ENCODE data around the gene GRHL3.

Gene GRHL3

GRCh38 chr1:24374891-24375786 is 56.0 kb downstream of the GRHL3 start:
- no peak for DNase-seq

GRCh38 chr1:24379733-24380315 is 60.7 kb downstream of the GRHL3 start:
- DNase-seq: no peak

- DNase-seq: no peak
Measured at GRCh38 chr1:24380508-24380907, 61.4 kb downstream of the GRHL3 start.

- DNase-seq: no peak
Measured at GRCh38 chr1:24381256-24381655, 62.1 kb downstream of the GRHL3 start.

GRCh38 chr1:24382165-24382577 is 63.0 kb downstream of the GRHL3 start:
- no peak for DNase-seq

- no peak for DNase-seq
Measured at GRCh38 chr1:24383381-24383940, 64.3 kb downstream of the GRHL3 start.

- DNase-seq: no peak
Measured at GRCh38 chr1:24384251-24385090, 65.3 kb downstream of the GRHL3 start.

- no peak for DNase-seq
Measured at GRCh38 chr1:24385160-24385940, 66.2 kb downstream of the GRHL3 start.

- peak; percentile 61 for DNase-seq
Measured at GRCh38 chr1:24386241-24386640, 67.1 kb downstream of the GRHL3 start.

- no peak for DNase-seq
Measured at GRCh38 chr1:24386931-24387330, 67.8 kb downstream of the GRHL3 start.

- DNase-seq: no peak
Measured at GRCh38 chr1:24387636-24388175, 68.5 kb downstream of the GRHL3 start.

- DNase-seq: no peak
Measured at GRCh38 chr1:24388331-24388885, 69.3 kb downstream of the GRHL3 start.

- no peak for DNase-seq
Measured at GRCh38 chr1:24389231-24389678, 70.1 kb downstream of the GRHL3 start.

- peak; percentile 60 for DNase-seq
Measured at GRCh38 chr1:24390924-24391782, 72.0 kb downstream of the GRHL3 start.

GRCh38 chr1:24391882-24392603 is 72.9 kb downstream of the GRHL3 start:
- peak; percentile 50 for DNase-seq

GRCh38 chr1:24392604-24392946 is 73.4 kb downstream of the GRHL3 start:
- DNase-seq: no peak

- no peak for DNase-seq
Measured at GRCh38 chr1:24392982-24393650, 74.0 kb downstream of the GRHL3 start.

GRCh38 chr1:24393892-24394291 is 74.7 kb downstream of the GRHL3 start:
- no peak for DNase-seq

- peak; percentile 17 for DNase-seq
Measured at GRCh38 chr1:24400065-24400464, 80.9 kb downstream of the GRHL3 start.
